ENCODE measurements around the gene UBR1. TPM values are rescaled to one million over a fixed set of nuclear protein-coding genes. Genes with fewer than 3 reads are reported as not detected.
"Not testable (repeated sequence)": the region's sequence is repeated elsewhere in the genome, so short reads cannot be mapped to it uniquely, and the experiment has no call there.

Gene UBR1
- total and polyA plus RNA-seq, 12 donors, result 3.8 to 46.2 (median 26.7) TPM

DNA sequence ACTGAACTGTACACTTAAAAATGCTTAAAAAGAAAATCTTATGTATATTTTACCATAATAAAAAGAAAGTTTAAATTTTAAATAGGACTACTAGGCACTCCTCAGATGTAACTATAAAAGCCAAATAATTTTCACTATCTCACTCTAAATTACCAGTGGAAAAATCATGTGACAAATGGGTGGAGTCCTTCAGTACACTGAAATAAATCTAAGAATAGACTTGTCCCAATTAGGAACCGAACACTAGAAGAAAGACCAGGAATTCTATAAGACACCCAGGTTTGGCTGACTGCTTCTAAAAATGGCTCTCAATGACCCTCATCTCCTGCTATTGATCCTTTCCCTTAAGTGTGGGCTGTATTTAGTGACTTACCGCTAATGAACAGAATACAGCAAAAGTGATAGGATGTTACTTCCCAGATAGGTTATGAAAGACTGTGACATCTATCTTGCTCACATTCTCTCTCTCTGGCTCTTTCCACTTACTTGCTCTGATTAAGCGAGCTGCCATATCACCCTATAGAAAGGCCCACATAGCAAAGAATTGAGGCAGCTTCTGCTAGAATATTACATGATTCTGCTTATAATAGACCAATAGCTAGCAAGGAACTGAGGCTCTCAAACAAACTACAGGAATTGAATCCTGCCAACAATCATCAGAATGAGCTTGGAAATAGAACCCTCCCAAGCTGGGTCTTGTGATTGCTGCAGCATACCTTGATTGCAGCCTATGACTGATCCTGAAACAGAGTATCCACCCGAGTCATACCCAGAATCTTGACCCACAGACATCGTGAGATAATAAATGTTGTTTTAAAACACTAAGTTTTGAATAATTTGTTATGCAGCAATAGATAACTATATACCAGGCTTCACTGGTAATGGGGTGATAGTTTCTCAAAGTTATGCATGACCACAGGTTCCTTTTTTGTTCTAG lies 202.2 kb downstream of the UBR1 start:
- Histone ChIP-seq H3K36me3 (peaks cover 0 to 8% (median 0%) of the 10 kb centered on the region in 9 donors), H3K9me3 (no peaks in the 10 kb centered on the region), H3K27ac (peak overlapping the region in 7 of 10 donors; percentile 19 to 72 (median 42)), H3K27me3 (no peaks in the 10 kb centered on the region), H3K4me3 (peak overlapping the region in 2 of 10 donors; percentile 3 to 11), H3K4me1 (peaks cover 0 to 25% (median 13%) of the 10 kb centered on the region in 9 donors)
- WGBS, 2 donors, result 50 to 55% methylated on average over 5 of the region's 5 CpGs
- DNase-seq, result no peak
- TF ChIP-seq, protein P1, sequence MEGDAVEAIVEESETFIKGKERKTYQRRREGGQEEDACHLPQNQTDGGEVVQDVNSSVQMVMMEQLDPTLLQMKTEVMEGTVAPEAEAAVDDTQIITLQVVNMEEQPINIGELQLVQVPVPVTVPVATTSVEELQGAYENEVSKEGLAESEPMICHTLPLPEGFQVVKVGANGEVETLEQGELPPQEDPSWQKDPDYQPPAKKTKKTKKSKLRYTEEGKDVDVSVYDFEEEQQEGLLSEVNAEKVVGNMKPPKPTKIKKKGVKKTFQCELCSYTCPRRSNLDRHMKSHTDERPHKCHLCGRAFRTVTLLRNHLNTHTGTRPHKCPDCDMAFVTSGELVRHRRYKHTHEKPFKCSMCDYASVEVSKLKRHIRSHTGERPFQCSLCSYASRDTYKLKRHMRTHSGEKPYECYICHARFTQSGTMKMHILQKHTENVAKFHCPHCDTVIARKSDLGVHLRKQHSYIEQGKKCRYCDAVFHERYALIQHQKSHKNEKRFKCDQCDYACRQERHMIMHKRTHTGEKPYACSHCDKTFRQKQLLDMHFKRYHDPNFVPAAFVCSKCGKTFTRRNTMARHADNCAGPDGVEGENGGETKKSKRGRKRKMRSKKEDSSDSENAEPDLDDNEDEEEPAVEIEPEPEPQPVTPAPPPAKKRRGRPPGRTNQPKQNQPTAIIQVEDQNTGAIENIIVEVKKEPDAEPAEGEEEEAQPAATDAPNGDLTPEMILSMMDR (IDR thresholded peaks at IDR 0.05), result no peak
- intact Hi-C loops (cut with DNase I), result no loop called here
- peak in 6 of 8 donors; percentile 35 to 66 (median 60) for ATAC-seq

DNA sequence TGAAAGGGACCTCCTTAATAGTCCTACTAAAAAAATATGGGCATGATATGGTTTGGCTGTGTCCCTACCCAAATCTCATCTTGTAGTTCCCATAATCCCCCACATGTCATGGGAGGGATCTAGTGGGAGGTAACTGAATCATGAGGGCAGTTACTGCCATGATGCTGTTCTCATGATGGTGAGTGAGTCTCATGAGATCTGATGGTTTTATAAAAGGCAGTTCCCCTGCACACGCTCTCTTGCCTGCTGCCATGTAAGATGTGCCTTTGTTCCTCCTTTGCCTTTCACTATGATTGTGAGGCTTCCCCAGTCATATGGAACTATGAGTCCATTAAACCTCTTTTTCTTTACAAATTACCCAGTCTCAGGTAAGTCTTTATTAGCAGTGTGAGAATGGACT lies 211.9 kb downstream of the UBR1 start:
- DNase-seq; H3K27ac ChIP-seq; H3K4me3 ChIP-seq; intact Hi-C loops (cut with DNase I); H3K27me3 ChIP-seq; ATAC-seq; H3K36me3 ChIP-seq: not testable (repeated sequence)
- Histone ChIP-seq H3K9me3 (peaks cover 0 to 14% (median 0%) of the 10 kb centered on the region in 11 donors), H3K4me1 (peaks cover 0 to 18% (median 14%) of the 10 kb centered on the region in 9 donors)
- 100% methylated on average over 1 of the region's 1 CpG for WGBS, 2 donors

Other genes with a start within 250 kb of the UBR1 start
- 10 to 100 TPM; 20.5 to 29.1 (median 23.4) TPM for gene TTBK2, start 185.3 kb downstream of the UBR1 start, total RNA-seq
- gene TTBK2, start 185.3 kb downstream of the UBR1 start, polyA plus RNA-seq, result 10 to 100 TPM in 1 of 2 donors, 1 to 10 TPM in 1; 2.1 to 14.2 TPM
- 10 to 100 TPM in 7 of 10 donors, 1 to 10 TPM in 3; 7.6 to 13.8 (median 11.7) TPM for gene TMEM62, start 27.5 kb upstream of the UBR1 start, total RNA-seq
- 10 to 100 TPM; 11.4 to 13.9 TPM for gene TMEM62, start 27.5 kb upstream of the UBR1 start, polyA plus RNA-seq
- 10 to 100 TPM; 43.7 to 65.1 (median 59.9) TPM for gene CCNDBP1, start 79.4 kb upstream of the UBR1 start, total RNA-seq
- 10 to 100 TPM; 27.6 to 54.2 TPM for gene CCNDBP1, start 79.4 kb upstream of the UBR1 start, polyA plus RNA-seq
- gene EPB42, start 115.0 kb upstream of the UBR1 start, total RNA-seq, result under 1 TPM in 6 of 10 donors, not detected in 4; 0.12 to 0.26 (median 0.16) TPM
- gene EPB42, start 115.0 kb upstream of the UBR1 start, polyA plus RNA-seq, result under 1 TPM in 1 of 2 donors, not detected in 1; 0.03 TPM
- gene TGM5, start 160.9 kb upstream of the UBR1 start, total RNA-seq, result not detected
- gene TGM5, start 160.9 kb upstream of the UBR1 start, polyA plus RNA-seq, result under 1 TPM in 1 of 2 donors, not detected in 1; 0.10 TPM
- gene TGM7, start 196.2 kb upstream of the UBR1 start, total RNA-seq, result not detected
- gene TGM7, start 196.2 kb upstream of the UBR1 start, polyA plus RNA-seq, result not detected
- 1 to 10 TPM; 5.2 to 8.7 (median 6.2) TPM for gene LCMT2, start 224.5 kb upstream of the UBR1 start, total RNA-seq
- 1 to 10 TPM; 1.5 to 4.3 TPM for gene LCMT2, start 224.5 kb upstream of the UBR1 start, polyA plus RNA-seq